Neural cell (in vitro differentiated cells): Measurements from ENCODE around the gene PES1.

Experiments used
- EP300 ChIP-seq: fragments of 450-650 bp; conservative IDR thresholded peaks from 2 replicates; pipeline ENCODE4 v1.6.1; 2014; ENCODE audit warnings: antibody characterized with exemption, mild to moderate bottlenecking, moderate library complexity; ENCODE audit not compliant: poor library complexity, severe bottlenecking
- EZH2 ChIP-seq: fragments of 200-600, 300-800 bp; shearing (Covaris generic), sonication (generic); IDR thresholded peaks from 2 replicates; pipeline ENCODE4 v1.6.1; 2014; ENCODE audit warnings: antibody characterized with exemption, low read length, borderline replicate concordance, mild to moderate bottlenecking; ENCODE audit not compliant: insufficient read depth, poor library complexity, severe bottlenecking
- POLR2AphosphoS5 ChIP-seq: IDR thresholded peaks from 2 replicates; pipeline ENCODE4 v1.6.1; 2012
- RAD21 ChIP-seq: fragments of 450-650 bp; conservative IDR thresholded peaks from 2 replicates; pipeline ENCODE4 v1.6.1; 2014; ENCODE audit warnings: antibody characterized with exemption, mild to moderate bottlenecking, moderate library complexity
- SMC3 ChIP-seq: fragments of 450-650 bp; conservative IDR thresholded peaks from 2 replicates; pipeline ENCODE4 v1.6.1; 2014; ENCODE audit warnings: antibody characterized with exemption, mild to moderate bottlenecking, moderate library complexity; ENCODE audit not compliant: poor library complexity
- TF ChIP-seq, protein P1 (sequence below): fragments of 450-650 bp; IDR thresholded peaks from 2 replicates; pipeline ENCODE4 v1.5.1; 2014; ENCODE audit warnings: antibody characterized with exemption, mild to moderate bottlenecking, moderate library complexity; ENCODE audit not compliant: poor library complexity, severe bottlenecking

DNA sequence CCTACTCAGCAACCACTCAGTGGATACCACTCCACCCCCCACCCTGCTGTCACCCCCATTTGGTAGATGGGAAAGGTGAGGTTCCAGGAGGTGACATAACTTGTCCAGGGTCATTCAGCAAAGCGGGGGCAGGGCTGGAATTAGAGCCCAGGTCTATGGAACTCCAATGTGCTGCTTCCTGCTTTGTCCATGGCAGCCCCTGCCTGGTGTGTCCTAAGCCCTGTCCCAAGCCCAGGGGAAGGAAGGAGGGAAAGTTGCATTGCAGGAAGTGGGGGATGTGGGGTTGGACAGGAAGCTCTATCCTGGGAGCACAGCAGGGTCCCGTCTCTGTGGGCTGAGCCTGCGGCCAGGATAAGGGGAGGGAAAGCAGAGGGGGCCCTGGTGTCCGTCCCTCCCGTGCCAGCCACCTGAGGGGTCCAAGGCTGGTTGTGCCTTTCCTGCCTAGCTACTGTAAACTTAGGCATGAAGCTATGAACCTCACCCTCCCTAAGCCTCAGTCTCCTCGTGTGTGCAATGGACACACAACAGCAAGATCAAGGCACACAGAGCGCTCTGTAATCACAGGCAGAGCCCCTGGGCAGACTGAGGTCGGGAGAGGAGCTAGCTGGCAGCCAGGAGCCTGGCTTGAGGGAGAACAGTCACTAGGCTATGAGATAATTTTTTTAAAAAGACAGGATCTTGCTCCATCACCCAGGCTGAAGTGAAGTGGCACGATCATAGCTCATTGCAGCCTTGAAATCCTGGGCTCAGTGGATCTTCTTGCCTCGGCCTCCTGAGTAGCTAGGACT is 30.1 kb downstream of the PES1 start:
- TF ChIP-seq, protein P1, sequence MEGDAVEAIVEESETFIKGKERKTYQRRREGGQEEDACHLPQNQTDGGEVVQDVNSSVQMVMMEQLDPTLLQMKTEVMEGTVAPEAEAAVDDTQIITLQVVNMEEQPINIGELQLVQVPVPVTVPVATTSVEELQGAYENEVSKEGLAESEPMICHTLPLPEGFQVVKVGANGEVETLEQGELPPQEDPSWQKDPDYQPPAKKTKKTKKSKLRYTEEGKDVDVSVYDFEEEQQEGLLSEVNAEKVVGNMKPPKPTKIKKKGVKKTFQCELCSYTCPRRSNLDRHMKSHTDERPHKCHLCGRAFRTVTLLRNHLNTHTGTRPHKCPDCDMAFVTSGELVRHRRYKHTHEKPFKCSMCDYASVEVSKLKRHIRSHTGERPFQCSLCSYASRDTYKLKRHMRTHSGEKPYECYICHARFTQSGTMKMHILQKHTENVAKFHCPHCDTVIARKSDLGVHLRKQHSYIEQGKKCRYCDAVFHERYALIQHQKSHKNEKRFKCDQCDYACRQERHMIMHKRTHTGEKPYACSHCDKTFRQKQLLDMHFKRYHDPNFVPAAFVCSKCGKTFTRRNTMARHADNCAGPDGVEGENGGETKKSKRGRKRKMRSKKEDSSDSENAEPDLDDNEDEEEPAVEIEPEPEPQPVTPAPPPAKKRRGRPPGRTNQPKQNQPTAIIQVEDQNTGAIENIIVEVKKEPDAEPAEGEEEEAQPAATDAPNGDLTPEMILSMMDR: no peak
- TF ChIP-seq EZH2 (no peak), EP300 (no peak), RAD21 (no peak), POLR2AphosphoS5 (no peak), SMC3 (no peak)
